Tibial nerve (tissue), 4 donors: ENCODE results near the gene ST8SIA4.

Experiments used
- EP300 ChIP-seq, 2 donors: sonication (generic); formaldehyde crosslinking; IDR thresholded peaks; one replicate each; pipeline ENCODE4 v1.6.1; 2017; ENCODE audit warnings: antibody characterized with exemption in 2 of 2, mild to moderate bottlenecking in 1 of 2
- POLR2A ChIP-seq, 2 donors: fragments of 450-650 bp; IDR thresholded peaks; one replicate each; pipeline ENCODE4 v1.6.1; 2017; ENCODE audit warnings: antibody characterized with exemption in 2 of 2, mild to moderate bottlenecking in 2 of 2, moderate library complexity in 2 of 2
- TF ChIP-seq, protein P1 (sequence below), 5 experiments: fragments of 200-600 bp in 3 of 5; fragments of 450-650 bp in 2 of 5; sonication (generic) in 3 of 5; IDR thresholded peaks; one replicate each; pipeline ENCODE4 v1.5.1; 2016 to 2019; ENCODE audit warnings: antibody characterized with exemption in 5 of 5, mild to moderate bottlenecking in 3 of 5, moderate library complexity in 2 of 5

DNA sequence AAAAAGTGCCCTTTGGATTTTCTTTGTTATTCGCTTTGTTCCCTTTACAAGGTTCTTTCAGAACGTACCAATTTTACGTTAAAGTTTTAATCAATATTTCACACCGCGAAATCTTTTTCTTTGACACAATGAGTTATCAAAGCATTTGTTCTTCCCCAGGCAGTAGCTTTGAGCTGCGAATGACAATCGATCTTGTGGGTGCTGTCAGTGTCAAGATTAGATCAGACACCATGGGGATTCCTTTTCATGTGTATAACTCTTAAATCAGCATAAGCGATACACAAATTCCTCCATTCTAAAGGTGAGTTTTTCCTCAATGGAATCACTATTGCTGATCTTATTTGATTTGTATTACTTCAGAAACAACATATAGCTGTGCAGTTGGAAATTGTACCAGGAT is 145.5 kb downstream of the ST8SIA4 start:
- TF ChIP-seq, protein P1, sequence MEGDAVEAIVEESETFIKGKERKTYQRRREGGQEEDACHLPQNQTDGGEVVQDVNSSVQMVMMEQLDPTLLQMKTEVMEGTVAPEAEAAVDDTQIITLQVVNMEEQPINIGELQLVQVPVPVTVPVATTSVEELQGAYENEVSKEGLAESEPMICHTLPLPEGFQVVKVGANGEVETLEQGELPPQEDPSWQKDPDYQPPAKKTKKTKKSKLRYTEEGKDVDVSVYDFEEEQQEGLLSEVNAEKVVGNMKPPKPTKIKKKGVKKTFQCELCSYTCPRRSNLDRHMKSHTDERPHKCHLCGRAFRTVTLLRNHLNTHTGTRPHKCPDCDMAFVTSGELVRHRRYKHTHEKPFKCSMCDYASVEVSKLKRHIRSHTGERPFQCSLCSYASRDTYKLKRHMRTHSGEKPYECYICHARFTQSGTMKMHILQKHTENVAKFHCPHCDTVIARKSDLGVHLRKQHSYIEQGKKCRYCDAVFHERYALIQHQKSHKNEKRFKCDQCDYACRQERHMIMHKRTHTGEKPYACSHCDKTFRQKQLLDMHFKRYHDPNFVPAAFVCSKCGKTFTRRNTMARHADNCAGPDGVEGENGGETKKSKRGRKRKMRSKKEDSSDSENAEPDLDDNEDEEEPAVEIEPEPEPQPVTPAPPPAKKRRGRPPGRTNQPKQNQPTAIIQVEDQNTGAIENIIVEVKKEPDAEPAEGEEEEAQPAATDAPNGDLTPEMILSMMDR (IDR thresholded peaks at IDR 0.05) = no peak
- no peak for TF ChIP-seq EP300 (IDR thresholded peaks at IDR 0.05)
- TF ChIP-seq POLR2A (IDR thresholded peaks at IDR 0.05) = no peak
